HCT116 (cell line): ENCODE results near the gene ZC3HAV1. TPM values are rescaled to one million over a fixed set of nuclear protein-coding genes. Genes with fewer than 3 reads are reported as not detected.

Experiments used
- ATAC-seq: fragments of 200-7000 bp; cut with Tn5 transposase; 2 replicates; pipeline ENCODE4 v1.9.1; 2020; ENCODE audit warnings: mild to moderate bottlenecking, moderate library complexity
- BruUV-seq: library from RNA; stranded (reverse); fragments of 400-500 nt; replicated peaks from 2 replicates; lab custom pipeline; 2021; lab: Mats Ljungman, UMichigan
- CTCF ChIA-PET: fragments of 300-600 bp; sonication (Branson Sonifier 250); formaldehyde crosslinking; loops from one replicate; lab custom pipeline; 2021; ENCODE audit warnings: antibody characterized with exemption; lab: Charles Lee
- POLR2A ChIA-PET: fragments of 300-600, 350-600 bp; sonication (Branson Sonifier 250); formaldehyde crosslinking; loops from one replicate; lab custom pipeline; 2021; ENCODE audit warnings: antibody characterized with exemption; lab: Charles Lee
- RAD21 ChIA-PET, 2 experiments: fragments of 300-600 bp; sonication (Branson Sonifier 250); formaldehyde crosslinking; loops; one replicate each; lab custom pipeline; 2023; ENCODE audit warnings: low total read pairs in 2 of 2; ENCODE audit not compliant: uncharacterized antibody in 2 of 2, unreplicated experiment in 2 of 2, low non-redundant PET in 1 of 2; lab: Charles Lee
- DNase-seq: peaks from one replicate; pipeline ENCODE4 v3.0.0-alpha.2; 2010; ENCODE audit warnings: low read depth, low spot score
- H2AFZ ChIP-seq: fragments of 200-600 bp; shearing (Covaris generic), sonication (generic); 2 replicates; pipeline ENCODE4 v1.6.1; 2017; ENCODE audit warnings: low read depth, mixed run types, mixed read lengths, antibody characterized with exemption, low read length; ENCODE audit not compliant: poor library complexity, severe bottlenecking
- H3K27ac ChIP-seq: 2 replicates; pipeline ENCODE4 v1.5.1; 2012; ENCODE audit warnings: low read depth, low read length
- H3K27me3 ChIP-seq: fragments of 200-600 bp; sonication (generic); 2 replicates; pipeline ENCODE4 v1.6.1; 2016; ENCODE audit warnings: mixed run types, low read length, mixed read lengths; ENCODE audit not compliant: insufficient read depth
- H3K36me3 ChIP-seq, 2 experiments: fragments of 200-500 bp in 1 of 2; fragments of 200-600 bp in 1 of 2; sonication (Bioruptor generic) in 1 of 2; sonication (generic) in 1 of 2; 2 replicates each; pipeline versions ENCODE4 v1.5.1 to v1.6.1; 2014 to 2016; ENCODE audit warnings: low read length in 2 of 2, inconsistent platforms in 1 of 2, mixed read lengths in 1 of 2, mixed run types in 1 of 2; ENCODE audit not compliant: insufficient read depth in 2 of 2, control insufficient read depth in 1 of 2
- H3K4me1 ChIP-seq, 2 experiments: fragments of 200-600 bp in 1 of 2; sonication (generic) in 1 of 2; 2 replicates each; pipeline versions ENCODE4 v1.5.1 to v1.6.1; 2012 to 2017; ENCODE audit warnings: low read length in 2 of 2, inconsistent platforms in 1 of 2, mild to moderate bottlenecking in 1 of 2, mixed read lengths in 1 of 2, mixed run types in 1 of 2, moderate library complexity in 1 of 2; ENCODE audit not compliant: insufficient read depth in 2 of 2, control insufficient read depth in 1 of 2
- H3K4me2 ChIP-seq: fragments of 200-600 bp; sonication (generic); 2 replicates; pipeline ENCODE4 v1.6.1; 2017; ENCODE audit warnings: mixed run types, low read length, mixed read lengths
- H3K4me3 ChIP-seq, 2 experiments: fragments of 200-600 bp in 1 of 2; sonication (generic) in 1 of 2; replicated peaks in 1 of 2; 2 replicates each; pipeline ENCODE4 v1.5.1; 2011 to 2016; ENCODE audit warnings: low read length in 2 of 2, control low read depth in 1 of 2, low read depth in 1 of 2, mild to moderate bottlenecking in 1 of 2, mixed read lengths in 1 of 2, mixed run types in 1 of 2
- H3K79me2 ChIP-seq: fragments of 200-600 bp; sonication (generic); 2 replicates; pipeline ENCODE4 v1.6.1; 2017; ENCODE audit warnings: mild to moderate bottlenecking, mixed run types, low read length, moderate library complexity, mixed read lengths; ENCODE audit not compliant: insufficient read depth
- H3K9ac ChIP-seq: fragments of 200-600 bp; sonication (generic); 2 replicates; pipeline ENCODE4 v1.6.1; 2016; ENCODE audit warnings: low read length, mixed read lengths
- H3K9me2 ChIP-seq: fragments of 200-600 bp; sonication (generic), shearing (Covaris generic); 2 replicates; pipeline ENCODE4 v1.6.1; 2017; ENCODE audit warnings: mixed run types, mild to moderate bottlenecking, moderate library complexity; ENCODE audit not compliant: insufficient read depth
- H3K9me3 ChIP-seq, 2 experiments: fragments of 200-500 bp in 1 of 2; fragments of 200-600 bp in 1 of 2; sonication (Bioruptor generic) in 1 of 2; sonication (generic) in 1 of 2; 2 replicates each; pipeline ENCODE4 v1.6.1; 2014 to 2017; ENCODE audit warnings: low read length in 2 of 2, mixed read lengths in 2 of 2, inconsistent platforms in 1 of 2, low read depth in 1 of 2, mild to moderate bottlenecking in 1 of 2, mixed run types in 1 of 2, moderate library complexity in 1 of 2; ENCODE audit not compliant: control insufficient read depth in 1 of 2, insufficient read depth in 1 of 2
- H4K20me1 ChIP-seq: fragments of 200-600 bp; sonication (generic), shearing (Covaris generic); 2 replicates; pipeline ENCODE4 v1.6.1; 2017; ENCODE audit warnings: mixed run types, mild to moderate bottlenecking, moderate library complexity; ENCODE audit not compliant: insufficient read depth
- CBX3 ChIP-seq: IDR thresholded peaks from 2 replicates; pipeline ENCODE4 v1.6.1; 2012; ENCODE audit warnings: low read depth
- CEBPB ChIP-seq: IDR thresholded peaks from 2 replicates; pipeline ENCODE4 v1.6.1; 2012; ENCODE audit warnings: low read depth
- ELF1 ChIP-seq: IDR thresholded peaks from 2 replicates; pipeline ENCODE4 v1.6.1; 2012; ENCODE audit warnings: low read depth, borderline replicate concordance
- FOSL1 ChIP-seq: IDR thresholded peaks from 2 replicates; pipeline ENCODE4 v1.6.1; 2012; ENCODE audit warnings: low read depth
- MAX ChIP-seq: IDR thresholded peaks from 2 replicates; pipeline ENCODE4 v1.6.1; 2012
- POLR2A ChIP-seq: IDR thresholded peaks from 2 replicates; pipeline ENCODE4 v1.7.0; 2011; ENCODE audit warnings: borderline replicate concordance; ENCODE audit not compliant: insufficient read depth, insufficient read length; ENCODE audit errors: extremely low read depth
- POLR2AphosphoS5 ChIP-seq: IDR thresholded peaks from 2 replicates; pipeline ENCODE4 v1.6.1; 2011; ENCODE audit warnings: mild to moderate bottlenecking, low read depth, low read length, moderate library complexity
- REST ChIP-seq: IDR thresholded peaks from 2 replicates; pipeline ENCODE4 v1.6.1; 2012; ENCODE audit warnings: low read depth
- SIN3A ChIP-seq: IDR thresholded peaks from 2 replicates; pipeline ENCODE4 v1.6.1; 2012; ENCODE audit warnings: low read depth
- SRF ChIP-seq: IDR thresholded peaks from 2 replicates; pipeline ENCODE4 v1.6.1; 2012; ENCODE audit warnings: low read depth
- TCF7L2 ChIP-seq: IDR thresholded peaks from 2 replicates; pipeline ENCODE4 v1.7.0; 2011; ENCODE audit warnings: borderline replicate concordance, inconsistent platforms; ENCODE audit not compliant: insufficient read depth, insufficient read length; ENCODE audit errors: extremely low read depth
- YY1 ChIP-seq: IDR thresholded peaks from 2 replicates; pipeline ENCODE4 v1.6.1; 2011; ENCODE audit warnings: low read length, low read depth, moderate library complexity, mild to moderate bottlenecking; ENCODE audit not compliant: insufficient replicate concordance; ENCODE audit errors: extremely low read depth
- ZBTB33 ChIP-seq: IDR thresholded peaks from 2 replicates; pipeline ENCODE4 v1.6.1; 2011; ENCODE audit warnings: mild to moderate bottlenecking, low read length, moderate library complexity; ENCODE audit not compliant: insufficient replicate concordance; ENCODE audit errors: extremely low read depth
- ZNF274 ChIP-seq: fragments of 200-500 bp; sonication (Bioruptor generic); IDR thresholded peaks from 2 replicates; pipeline ENCODE4 v1.6.1; 2014; ENCODE audit warnings: mild to moderate bottlenecking, low read depth, low read length, inconsistent platforms
- intact Hi-C: fragments of 100-400 bp; cut with micrococcal nuclease; formaldehyde crosslinking; loops from 2 replicates; pipeline ENCODE4 v1.10.0; 2022
- total RNA-seq: library from RNA; stranded (reverse); gene quantifications from one replicate; pipeline ENCODE4 v1.2.1, GENCODE V29; 2021; ENCODE audit not compliant: unreplicated experiment

Gene ZC3HAV1
- total RNA-seq, 1 experiment from 2014 or later = 23.7 TPM

GRCh38 chr7:139105484-139105883 is 4.0 kb downstream of the ZC3HAV1 start (continued):
- TF ChIP-seq SIN3A (no peak), SRF (no peak), TCF7L2 (no peak), ZBTB33 (no peak), FOSL1 (no peak), POLR2AphosphoS5 (no peak), YY1 (no peak), MAX (no peak), ELF1 (no peak), ZNF274 (no peak), CEBPB (no peak)

GRCh38 chr7:139104091-139104450 is 5.4 kb downstream of the ZC3HAV1 start:
- no TSS peak for BruUV-seq
- Histone ChIP-seq H4K20me1 (0 out of 2 replicates have a peak, but pooled peaks cover 6% of the 10 kb centered on the region), H3K36me3 (no peaks in the 10 kb centered on the region), H3K27me3 (no peaks in the 10 kb centered on the region), H3K4me1 (peaks cover 2 to 12% of the 10 kb centered on the region in 2 experiments; a peak in 3 of 4 replicates), H3K9me3 (no peaks in the 10 kb centered on the region), H3K9ac (no peak overlapping the region), H3K79me2 (peaks cover 76% of the 10 kb centered on the region), H3K4me3 (no peak overlapping the region), H3K4me2 (no peak overlapping the region), H3K9me2 (no peaks in the 10 kb centered on the region), H2AFZ (no peak overlapping the region), H3K27ac (no peak overlapping the region)
- ChIA-PET POLR2A (interaction anchor here (1.0 to 1.5 kb wide), 2 partner anchors 8 to 17 kb away, joined by 4 to 5 read pairs; no protein-coding TSS in a partner anchor), CTCF (interaction anchor here (1.2 kb wide), 1 partner anchor 29 kb away, joined by 3 read pairs; no protein-coding TSS in a partner anchor), RAD21 (no interaction called here)
- TF ChIP-seq POLR2A (no peak), CBX3 (no peak), REST (no peak), ZNF274 (no peak)
- DNase-seq (no peak), ATAC-seq (no peak)
- intact Hi-C loops = loop anchor here (10.0 kb wide), 2 partner anchors 131 to 241 kb away; partner anchors contain the start of genes FMC1 and UBN2
